Brain microvascular endothelial cell (primary cell): Measurements from ENCODE around the gene BCL2L14.

Experiments used
- DNase-seq: peaks from one replicate; pipeline ENCODE4 v3.0.0-alpha.2; 2020
- H3K27ac ChIP-seq: fragments of 250-450 bp; sonication (Bioruptor Pico); 2 replicates; pipeline ENCODE4 v1.5.1; 2020; ENCODE audit warnings: mild to moderate bottlenecking, moderate library complexity
- H3K27me3 ChIP-seq: fragments of 250-450 bp; sonication (Bioruptor Pico); replicated peaks from 2 replicates; pipeline ENCODE4 v1.5.1; 2020; ENCODE audit warnings: mild to moderate bottlenecking
- H3K36me3 ChIP-seq: fragments of 250-450 bp; sonication (Bioruptor Pico); replicated peaks from 2 replicates; pipeline ENCODE4 v1.5.1; 2020; ENCODE audit warnings: mild to moderate bottlenecking
- H3K4me3 ChIP-seq: 2 replicates; pipeline ENCODE4 v1.5.1; 2011; ENCODE audit warnings: low read depth, mild to moderate bottlenecking, control low read depth, low read length, moderate library complexity
- in situ Hi-C: cut with HindIII; loops from 2 replicates; pipeline ENCODE4 v1.10.0; 2017; ENCODE audit warnings: low sequenced_read_pairs, low pct_ligation_motif_present
- TF ChIP-seq, protein P1 (sequence below): IDR thresholded peaks from 2 replicates; pipeline ENCODE4 v1.5.1; 2011; ENCODE audit warnings: low read depth, mild to moderate bottlenecking, moderate library complexity, low read length, control low read depth, inconsistent platforms; ENCODE audit errors: missing control alignments

BCL2L14 gene, protein sequence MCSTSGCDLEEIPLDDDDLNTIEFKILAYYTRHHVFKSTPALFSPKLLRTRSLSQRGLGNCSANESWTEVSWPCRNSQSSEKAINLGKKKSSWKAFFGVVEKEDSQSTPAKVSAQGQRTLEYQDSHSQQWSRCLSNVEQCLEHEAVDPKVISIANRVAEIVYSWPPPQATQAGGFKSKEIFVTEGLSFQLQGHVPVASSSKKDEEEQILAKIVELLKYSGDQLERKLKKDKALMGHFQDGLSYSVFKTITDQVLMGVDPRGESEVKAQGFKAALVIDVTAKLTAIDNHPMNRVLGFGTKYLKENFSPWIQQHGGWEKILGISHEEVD

DNA sequence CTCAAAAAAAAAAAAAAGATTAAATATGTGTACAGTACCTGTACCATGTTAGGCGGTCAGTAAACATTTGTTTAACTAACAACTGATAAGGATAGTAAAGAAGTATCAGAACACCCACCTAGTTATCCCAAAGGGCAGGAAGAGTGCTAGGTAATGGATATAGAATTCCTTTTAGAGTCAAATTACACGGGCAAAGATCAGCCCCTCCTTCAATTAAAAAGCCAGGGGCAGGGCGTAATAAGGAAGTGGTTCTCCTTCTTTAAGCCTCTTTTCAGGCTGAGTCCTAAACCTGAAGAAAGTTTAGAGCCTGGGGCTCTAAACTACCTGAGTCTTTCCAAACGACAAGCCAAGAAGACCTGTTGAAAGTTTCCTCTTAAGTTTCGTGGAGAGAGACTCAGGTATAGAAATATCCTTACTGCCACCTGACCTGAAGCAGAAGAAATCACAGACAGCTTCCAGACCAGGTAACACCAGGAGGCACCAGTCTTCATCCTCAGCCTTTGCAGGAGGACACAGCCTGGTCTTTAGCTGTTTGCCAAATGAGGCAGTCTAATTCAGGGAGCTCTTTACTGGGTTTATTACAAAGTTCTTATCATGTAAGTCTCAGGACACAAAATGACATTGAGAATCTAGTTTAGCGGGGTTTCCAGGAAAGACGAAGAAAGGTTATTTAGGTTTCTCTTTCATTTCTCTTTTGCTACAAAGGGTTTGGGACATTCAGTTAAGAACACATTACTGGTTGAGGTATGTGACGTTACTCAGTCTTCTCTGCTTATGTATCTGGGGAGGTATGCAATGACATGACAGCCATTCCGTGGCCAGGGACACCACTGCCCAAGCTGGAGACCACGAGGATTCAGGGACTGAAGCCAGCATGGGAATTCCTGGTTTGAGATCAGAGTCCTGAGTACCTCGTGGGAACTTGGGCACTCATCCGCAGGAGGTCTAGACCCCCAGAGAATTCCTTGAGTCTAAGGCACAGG, at the start of gene BCL2L14:
BCL2L14 (plus strand) TSS at position 266 of the 983 bp plus-strand sequence. CDS start 8,367 bp downstream, outside the sequence.
- in situ Hi-C loops: no loop called here
- TF ChIP-seq, protein P1, sequence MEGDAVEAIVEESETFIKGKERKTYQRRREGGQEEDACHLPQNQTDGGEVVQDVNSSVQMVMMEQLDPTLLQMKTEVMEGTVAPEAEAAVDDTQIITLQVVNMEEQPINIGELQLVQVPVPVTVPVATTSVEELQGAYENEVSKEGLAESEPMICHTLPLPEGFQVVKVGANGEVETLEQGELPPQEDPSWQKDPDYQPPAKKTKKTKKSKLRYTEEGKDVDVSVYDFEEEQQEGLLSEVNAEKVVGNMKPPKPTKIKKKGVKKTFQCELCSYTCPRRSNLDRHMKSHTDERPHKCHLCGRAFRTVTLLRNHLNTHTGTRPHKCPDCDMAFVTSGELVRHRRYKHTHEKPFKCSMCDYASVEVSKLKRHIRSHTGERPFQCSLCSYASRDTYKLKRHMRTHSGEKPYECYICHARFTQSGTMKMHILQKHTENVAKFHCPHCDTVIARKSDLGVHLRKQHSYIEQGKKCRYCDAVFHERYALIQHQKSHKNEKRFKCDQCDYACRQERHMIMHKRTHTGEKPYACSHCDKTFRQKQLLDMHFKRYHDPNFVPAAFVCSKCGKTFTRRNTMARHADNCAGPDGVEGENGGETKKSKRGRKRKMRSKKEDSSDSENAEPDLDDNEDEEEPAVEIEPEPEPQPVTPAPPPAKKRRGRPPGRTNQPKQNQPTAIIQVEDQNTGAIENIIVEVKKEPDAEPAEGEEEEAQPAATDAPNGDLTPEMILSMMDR: no peak
- Histone ChIP-seq H3K4me3 (no peak within 1 kb of the TSS), H3K27ac (no peak within 1 kb of the TSS), H3K27me3 (peaks cover 2% of the 10 kb centered on the region), H3K36me3 (no peaks in the 10 kb centered on the region)
- DNase-seq: no peak

DNA sequence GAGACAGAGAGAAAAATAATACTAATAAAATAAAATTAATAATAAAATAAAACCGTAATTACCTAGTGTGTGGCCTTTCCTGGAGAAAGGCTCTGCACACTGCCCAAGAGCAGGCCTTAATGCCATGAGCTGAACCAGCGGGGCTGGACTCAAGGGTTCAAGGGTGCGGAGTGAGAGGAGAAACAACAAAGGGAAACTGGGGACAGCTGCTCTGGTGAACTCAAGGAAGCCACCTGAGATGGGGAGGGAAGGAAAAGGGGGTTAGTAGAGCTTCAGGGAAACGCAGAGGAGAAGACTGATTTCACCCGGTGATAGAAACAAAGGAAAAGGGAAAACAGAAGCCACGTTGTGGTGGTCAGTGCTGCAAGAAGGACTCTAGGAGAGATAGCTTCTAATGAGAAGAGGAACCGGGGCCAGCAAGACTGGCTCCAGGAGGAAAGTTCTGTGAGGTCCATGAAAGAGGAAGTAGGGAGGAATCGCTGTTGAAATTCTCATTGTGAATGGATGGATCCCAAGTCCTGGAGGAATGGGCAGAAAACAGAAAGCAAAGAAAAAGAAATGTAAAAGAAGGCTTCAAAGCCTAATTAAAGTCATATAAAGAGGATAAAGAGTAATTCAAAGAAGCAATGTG, 48.3 kb upstream of the BCL2L14 start:
- Histone ChIP-seq H3K36me3 (no peaks in the 10 kb centered on the region), H3K4me3 (no peak overlapping the region), H3K27ac (no peak overlapping the region), H3K27me3 (no peaks in the 10 kb centered on the region)
- in situ Hi-C loops: no loop called here
- DNase-seq: no peak
- TF ChIP-seq, protein P1: no peak

DNA sequence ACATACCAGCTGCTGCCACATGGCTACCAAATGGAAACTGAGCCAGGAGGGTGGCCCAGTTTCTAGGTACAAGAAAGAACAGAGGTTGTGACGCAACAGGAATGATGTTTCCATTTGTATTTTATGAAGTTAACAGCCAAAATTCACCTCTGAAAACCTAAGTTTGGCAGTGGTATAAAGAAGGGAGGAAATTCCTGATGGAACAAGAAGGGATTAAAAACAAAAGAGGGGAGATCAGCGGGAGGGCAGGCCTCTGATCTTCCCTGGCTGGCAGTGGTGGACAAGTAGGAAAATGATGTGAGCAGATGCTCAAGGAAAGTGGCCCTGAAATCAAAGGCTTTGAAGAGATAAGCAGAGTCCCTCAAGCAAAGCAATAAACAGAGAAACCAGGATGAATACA, 47.3 kb upstream of the BCL2L14 start:
- Histone ChIP-seq H3K27me3 (no peaks in the 10 kb centered on the region), H3K27ac (no peak overlapping the region), H3K36me3 (no peaks in the 10 kb centered on the region), H3K4me3 (no peak overlapping the region)
- in situ Hi-C loops: no loop called here
- TF ChIP-seq, protein P1: no peak
- DNase-seq: no peak

DNA sequence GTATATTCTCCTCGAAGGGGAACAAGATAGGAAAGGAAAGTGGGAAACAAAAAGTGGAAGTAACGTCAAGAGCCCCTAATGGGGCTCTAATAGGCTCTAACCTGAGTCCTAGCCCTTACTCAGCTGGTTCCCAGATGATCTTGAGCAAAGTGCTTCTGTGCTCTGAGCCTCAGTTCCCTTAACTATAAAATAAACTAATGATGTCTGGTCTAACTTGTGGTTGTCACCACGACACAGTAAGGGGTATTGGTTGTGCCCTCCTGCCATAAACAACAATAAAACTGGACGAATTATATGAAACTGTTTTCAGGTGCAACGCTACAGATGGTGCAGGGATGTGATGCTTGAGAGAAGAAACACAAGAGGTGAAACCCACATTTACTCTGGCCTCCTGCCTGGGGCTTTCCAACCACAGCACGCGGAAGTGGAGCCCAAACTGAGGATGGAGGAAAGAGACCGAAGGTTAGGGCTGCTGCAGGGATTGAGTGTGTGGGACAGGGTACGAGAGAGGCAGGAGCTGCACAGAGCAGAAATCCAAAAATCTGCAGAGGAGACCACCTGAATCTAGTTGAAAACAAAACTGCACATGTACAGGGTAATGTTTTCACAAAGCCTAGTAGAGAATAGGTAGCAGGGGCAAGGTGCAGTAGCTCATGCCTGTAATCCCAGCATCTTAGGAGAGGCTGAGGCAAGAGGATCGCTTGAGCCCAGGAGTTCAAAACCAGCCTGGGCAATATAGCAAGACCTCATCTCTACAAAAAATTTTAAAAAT, 45.6 kb upstream of the BCL2L14 start:
- TF ChIP-seq, protein P1: no peak
- no peak for DNase-seq
- no peak overlapping the region for H3K27ac ChIP-seq
- in situ Hi-C loops: no loop called here
- H3K4me3 ChIP-seq: no peak overlapping the region
- no peaks in the 10 kb centered on the region for H3K27me3 ChIP-seq
- no peaks in the 10 kb centered on the region for H3K36me3 ChIP-seq

DNA sequence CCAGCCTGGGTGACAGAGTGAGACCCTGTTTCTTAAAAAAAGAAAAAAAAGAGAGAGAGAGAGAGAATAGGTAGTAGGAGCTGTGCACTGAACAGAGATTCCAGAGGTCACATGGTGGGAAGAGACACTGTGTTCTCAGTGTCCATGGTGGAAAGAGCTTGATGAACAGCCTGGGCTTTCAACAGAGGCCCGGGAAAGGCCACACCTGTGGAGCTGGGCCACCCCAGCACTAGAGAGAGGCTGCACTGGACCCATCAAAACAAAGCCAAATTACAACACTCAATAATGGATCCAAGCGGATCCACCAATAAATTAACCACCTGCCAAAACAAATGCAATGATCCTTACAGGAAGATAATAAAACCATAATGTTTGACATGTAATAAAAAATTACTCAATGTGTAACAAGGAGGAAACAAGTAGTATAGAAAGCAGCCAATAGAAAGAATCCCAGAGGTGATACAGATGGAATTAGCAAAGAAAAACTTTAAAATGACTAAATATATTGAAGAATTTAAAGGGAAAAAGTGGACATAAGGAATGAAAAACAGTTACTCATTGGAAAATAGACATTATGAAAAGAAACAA, 44.8 kb upstream of the BCL2L14 start:
- Histone ChIP-seq H3K27me3 (no peaks in the 10 kb centered on the region), H3K4me3 (no peak overlapping the region), H3K36me3 (no peaks in the 10 kb centered on the region), H3K27ac (no peak overlapping the region)
- no peak for DNase-seq
- in situ Hi-C loops: no loop called here
- TF ChIP-seq, protein P1: no peak
